H1 (cell line): ENCODE measurements around the gene PROM2. TPM values are rescaled to one million over a fixed set of nuclear protein-coding genes. Genes with fewer than 3 reads are reported as not detected.

ENCODE experiments used
- CTCF ChIA-PET: fragments of 300-600 bp; sonication (Branson Sonifier 250); formaldehyde crosslinking; loops from one replicate; lab custom pipeline; 2021; ENCODE audit not compliant: partially characterized antibody; lab: Charles Lee
- POLR2A ChIA-PET: fragments of 300-600 bp; sonication (Branson Sonifier 250); formaldehyde crosslinking; loops from one replicate; lab custom pipeline; 2021; ENCODE audit warnings: inconsistent platforms; ENCODE audit not compliant: partially characterized antibody; lab: Charles Lee
- DNase-seq, 2 experiments: peaks; one replicate each; pipeline versions ENCODE4 v3.0.0 to v3.0.0-alpha.2; 2010 to 2022; ENCODE audit warnings: low spot score in 2 of 2, low read depth in 1 of 2, mixed read lengths in 1 of 2
- FAIRE-seq: peaks from 2 replicates; lab custom pipeline; 2011; peaks lifted over from hg19 to GRCh38; lab: Jason Lieb, UNC
- H2AFZ ChIP-seq: 2 replicates; pipeline ENCODE4 v1.8.1; 2012; ENCODE audit warnings: low read length, inconsistent platforms
- H2AK5ac ChIP-seq: 2 replicates; pipeline ENCODE4 v1.6.1; 2013; ENCODE audit warnings: low read depth, low read length
- H2BK120ac ChIP-seq: replicated peaks from 2 replicates; pipeline ENCODE3; 2013; ENCODE audit warnings: low read depth, low read length, inconsistent platforms
- H2BK12ac ChIP-seq: 2 replicates; pipeline ENCODE4 v1.6.1; 2013; ENCODE audit warnings: low read depth, low read length
- H2BK15ac ChIP-seq: 2 replicates; pipeline ENCODE4 v1.6.1; 2013; ENCODE audit warnings: low read length
- H2BK20ac ChIP-seq: 2 replicates; pipeline ENCODE4 v1.6.1; 2013; ENCODE audit warnings: low read length
- H2BK5ac ChIP-seq: 2 replicates; pipeline ENCODE4 v1.6.1; 2013; ENCODE audit warnings: low read depth, low read length
- H3K14ac ChIP-seq: 2 replicates; pipeline ENCODE4 v1.6.1; 2013; ENCODE audit warnings: inconsistent platforms; ENCODE audit not compliant: insufficient read length
- H3K18ac ChIP-seq: 2 replicates; pipeline ENCODE4 v1.6.1; 2013; ENCODE audit warnings: low read length; ENCODE audit errors: extremely low read depth
- H3K23ac ChIP-seq: 2 replicates; pipeline ENCODE4 v1.6.1; 2013; ENCODE audit warnings: inconsistent platforms; ENCODE audit not compliant: insufficient read length
- H3K23me2 ChIP-seq: 2 replicates; pipeline ENCODE4 v1.6.1; 2013; ENCODE audit warnings: low read depth, low read length
- H3K27ac ChIP-seq: 2 replicates; pipeline ENCODE4 v1.6.1; 2011; ENCODE audit warnings: low read depth, low read length, inconsistent platforms
- H3K27me3 ChIP-seq, 4 experiments: replicated peaks in 1 of 4; 1 replicate in 1 of 4; 2 replicates in 3 of 4; pipeline versions ENCODE4 v1.6.1 to v1.8.1; 2011 to 2013; ENCODE audit warnings: low read length in 3 of 4, mild to moderate bottlenecking in 3 of 4, inconsistent platforms in 2 of 4, mixed read lengths in 2 of 4, moderate library complexity in 1 of 4; ENCODE audit not compliant: control insufficient read depth in 3 of 4, insufficient read depth in 3 of 4; ENCODE audit errors: extremely low read depth in 1 of 4
- H3K36me3 ChIP-seq, 4 experiments: 2 replicates each; pipeline versions ENCODE4 v1.6.1 to v1.8.1; 2011 to 2013; ENCODE audit warnings: mild to moderate bottlenecking in 4 of 4, low read length in 3 of 4, moderate library complexity in 2 of 4, control low read depth in 1 of 4, inconsistent platforms in 1 of 4; ENCODE audit not compliant: insufficient read depth in 4 of 4, control insufficient read depth in 2 of 4
- H3K4ac ChIP-seq: replicated peaks from 2 replicates; pipeline ENCODE3; 2013; ENCODE audit warnings: low read length, low read depth, mixed read lengths, inconsistent platforms; ENCODE audit not compliant: insufficient read length
- H3K4me1 ChIP-seq, 4 experiments: replicated peaks in 1 of 4; 1 replicate in 1 of 4; 2 replicates in 3 of 4; pipeline versions ENCODE4 v1.6.1 to v1.8.1; 2011 to 2013; ENCODE audit warnings: low read length in 3 of 4, inconsistent platforms in 2 of 4, mixed read lengths in 1 of 4; ENCODE audit not compliant: insufficient read depth in 4 of 4, control insufficient read depth in 3 of 4
- H3K4me2 ChIP-seq, 2 experiments: 2 replicates each; pipeline versions ENCODE4 v1.6.1 to v1.8.1; 2011 to 2013; ENCODE audit warnings: low read depth in 2 of 2, low read length in 2 of 2, control low read depth in 1 of 2, inconsistent platforms in 1 of 2, mild to moderate bottlenecking in 1 of 2; ENCODE audit not compliant: insufficient read depth in 1 of 2
- H3K4me3 ChIP-seq, 4 experiments: fragments of 200-600, 300-600 bp in 1 of 4; sonication (generic), shearing (Covaris generic), sonication (Bioruptor Twin) in 1 of 4; 2 replicates each; pipeline versions ENCODE4 v1.5.1 to v1.8.1; 2011 to 2016; ENCODE audit warnings: low read length in 4 of 4, low read depth in 3 of 4, control low read depth in 2 of 4, inconsistent platforms in 2 of 4, mild to moderate bottlenecking in 2 of 4, mixed read lengths in 1 of 4, moderate library complexity in 1 of 4; ENCODE audit not compliant: insufficient read depth in 2 of 4; ENCODE audit errors: extremely low read depth in 1 of 4
- H3K56ac ChIP-seq: replicated peaks from 2 replicates; pipeline ENCODE3; 2013; ENCODE audit warnings: low read depth, mild to moderate bottlenecking, mixed read lengths, low read length, inconsistent platforms; ENCODE audit not compliant: insufficient read length
- H3K79me1 ChIP-seq: 2 replicates; pipeline ENCODE4 v1.6.1; 2013; ENCODE audit warnings: low read depth, low read length, control low read depth
- H3K79me2 ChIP-seq, 2 experiments: 2 replicates each; pipeline versions ENCODE4 v1.6.1 to v1.8.1; 2012 to 2013; ENCODE audit warnings: low read length in 2 of 2, mild to moderate bottlenecking in 2 of 2, inconsistent platforms in 1 of 2; ENCODE audit not compliant: insufficient read depth in 2 of 2, control insufficient read depth in 1 of 2
- H3K9ac ChIP-seq, 4 experiments: replicated peaks in 1 of 4; 1 replicate in 1 of 4; 2 replicates in 3 of 4; pipeline versions ENCODE4 v1.6.1 to v1.8.1; 2011 to 2013; ENCODE audit warnings: low read depth in 3 of 4, low read length in 3 of 4, control low read depth in 2 of 4, mild to moderate bottlenecking in 2 of 4, moderate library complexity in 2 of 4, inconsistent platforms in 1 of 4; ENCODE audit errors: extremely low read depth in 1 of 4
- H3K9me3 ChIP-seq, 2 experiments: 2 replicates each; pipeline versions ENCODE4 v1.6.1 to v1.8.1; 2012 to 2013; ENCODE audit warnings: mild to moderate bottlenecking in 2 of 2, moderate library complexity in 2 of 2, control low read depth in 1 of 2, inconsistent platforms in 1 of 2, low read depth in 1 of 2, low read length in 1 of 2, mixed read lengths in 1 of 2; ENCODE audit not compliant: insufficient read depth in 2 of 2
- H4K20me1 ChIP-seq, 2 experiments: replicated peaks in 1 of 2; 2 replicates each; pipeline versions ENCODE3 to v1.8.1; 2011 to 2013; ENCODE audit warnings: inconsistent platforms in 2 of 2, low read length in 2 of 2, mild to moderate bottlenecking in 1 of 2; ENCODE audit not compliant: insufficient read depth in 2 of 2, control insufficient read depth in 1 of 2
- H4K5ac ChIP-seq: 2 replicates; pipeline ENCODE4 v1.6.1; 2013; ENCODE audit warnings: low read length, low read depth, mixed read lengths, inconsistent platforms; ENCODE audit not compliant: insufficient read length
- H4K8ac ChIP-seq: 2 replicates; pipeline ENCODE4 v1.8.0; 2013; ENCODE audit warnings: mild to moderate bottlenecking, moderate library complexity, low read length, inconsistent platforms; ENCODE audit not compliant: insufficient read depth; ENCODE audit errors: extremely low read depth
- H4K91ac ChIP-seq: replicated peaks from 2 replicates; pipeline ENCODE3; 2013; ENCODE audit warnings: low read length, mixed read lengths, inconsistent platforms; ENCODE audit not compliant: insufficient read length
- BCL11A ChIP-seq, 2 experiments: IDR thresholded peaks; one replicate each; pipeline ENCODE4 v1.6.1; 2011; ENCODE audit warnings: low read depth in 2 of 2, low read length in 2 of 2, mild to moderate bottlenecking in 2 of 2
- CBX8 ChIP-seq: fragments of 300-800, 300-1000 bp; sonication (generic); IDR thresholded peaks from 2 replicates; pipeline ENCODE4 v1.7.1; 2016; ENCODE audit warnings: low read depth, low read length, borderline replicate concordance
- EP300 ChIP-seq, 2 experiments: IDR thresholded peaks; 1 replicate in 1 of 2; 2 replicates in 1 of 2; pipeline ENCODE4 v1.6.1; 2011 to 2012; ENCODE audit warnings: low read depth in 2 of 2, low read length in 2 of 2, mild to moderate bottlenecking in 2 of 2, borderline replicate concordance in 1 of 2, inconsistent platforms in 1 of 2, moderate library complexity in 1 of 2
- GABPA ChIP-seq: IDR thresholded peaks from 2 replicates; pipeline ENCODE4 v1.6.1; 2011; ENCODE audit warnings: mild to moderate bottlenecking, low read length, moderate library complexity, borderline replicate concordance; ENCODE audit not compliant: insufficient read depth
- HDAC6 ChIP-seq: IDR thresholded peaks from one replicate; pipeline ENCODE4 v1.7.1; 2012; ENCODE audit warnings: low read depth, mild to moderate bottlenecking, inconsistent platforms, low read length, moderate library complexity
- KDM5A ChIP-seq: fragments of 200-600 bp; IDR thresholded peaks from 2 replicates; pipeline ENCODE4 v1.7.1; 2012; ENCODE audit warnings: mild to moderate bottlenecking, low read length, inconsistent platforms, mixed read lengths
- NANOG ChIP-seq: IDR thresholded peaks from 2 replicates; pipeline ENCODE4 v1.6.1; 2011; ENCODE audit warnings: low read length, low read depth, mild to moderate bottlenecking, inconsistent platforms; ENCODE audit not compliant: insufficient read depth, poor library complexity, severe bottlenecking
- POLR2AphosphoS5 ChIP-seq: IDR thresholded peaks from 2 replicates; pipeline ENCODE4 v1.6.1; 2011; ENCODE audit warnings: low read depth, low read length
- RAD21 ChIP-seq, 2 experiments: IDR thresholded peaks in 1 of 2; conservative IDR thresholded peaks in 1 of 2; 2 replicates each; pipeline ENCODE4 v1.6.1; 2011; ENCODE audit warnings: low read depth in 2 of 2, low read length in 2 of 2, improper control_type of control experiment in 1 of 2, inconsistent platforms in 1 of 2, mild to moderate bottlenecking in 1 of 2, moderate library complexity in 1 of 2
- SP2 ChIP-seq: IDR thresholded peaks from 2 replicates; pipeline ENCODE4 v1.6.1; 2012; ENCODE audit warnings: mild to moderate bottlenecking, low read length, inconsistent platforms
- SRF ChIP-seq: IDR thresholded peaks from 2 replicates; pipeline ENCODE4 v1.6.1; 2011; ENCODE audit warnings: mild to moderate bottlenecking, low read depth, low read length, moderate library complexity
- WGBS, 2 experiments: shearing (Covaris generic) in 1 of 2; methylation state at CpG; one replicate each; pipeline versions ENCODE4 v1.1.6 to v1.1.7; 2013 to 2015; ENCODE audit warnings: low lambda C conversion rate in 2 of 2, mixed read lengths in 2 of 2, inconsistent platforms in 1 of 2, low coverage in 1 of 2, missing lambda C conversion rate in 1 of 2; ENCODE audit not compliant: insufficient replicate concordance in 2 of 2, insufficient coverage in 1 of 2, insufficient read length in 1 of 2; ENCODE audit errors: extremely low coverage in 1 of 2, missing lambda C conversion rate in 1 of 2; 5-methylcytosine and 5-hydroxymethylcytosine counted together
- polyA plus RNA-seq, 7 experiments: library from polyadenylated mRNA; depleted of rRNA in 3 of 7; stranded (reverse) in 5 of 7; unstranded in 2 of 7; fragments of >200 nt in 5 of 7; fragments of 200-250 nt in 2 of 7; gene quantifications; 1 replicate in 5 of 7; 2 replicates in 1 of 7; 4 replicates in 1 of 7; pipeline versions ENCODE4 v1.2.1 to v1.2.3, GENCODE V29; 2011 to 2013; ENCODE audit warnings: missing spikeins in 2 of 7, mixed read lengths in 2 of 7
- total RNA-seq: library from RNA; stranded (reverse); fragmentation: NEBNext Ultra II Directional; extraction: Animal tissue kit (Norgen Biotek cat#: 25700); gene quantifications from 2 replicates; pipeline ENCODE4 v1.2.1, GENCODE V29; 2021

The PROM2 gene
- total and polyA plus RNA-seq, 2 of the 8 experiments (the other 6 are each of a cell fraction or from before 2014, with no cell fraction given) = 1.6 to 3.8 TPM

GRCh38 chr2:95297639-95298395 is 23.6 kb downstream of the PROM2 start:
- H3K9me3 ChIP-seq = peaks cover 58 to 100% of the 10 kb centered on the region in 2 experiments
- no peaks in the 10 kb centered on the region for H3K23me2 ChIP-seq
- H3K27ac ChIP-seq = no peak overlapping the region
- no peak for FAIRE-seq
- no peak overlapping the region for H3K9ac ChIP-seq
- no peaks in the 10 kb centered on the region for H3K79me1 ChIP-seq
- H2BK5ac ChIP-seq = no peak overlapping the region
- H2BK20ac ChIP-seq = no peak overlapping the region
- 0 out of 2 replicates have a peak overlapping the region, but pooled peaks have one; percentile 20 for H4K8ac ChIP-seq
- ChIA-PET CTCF (no interaction called here), POLR2A (no interaction called here)
- H4K91ac ChIP-seq = no peak overlapping the region
- H3K56ac ChIP-seq = no peak overlapping the region
- no peak overlapping the region for H4K5ac ChIP-seq
- no peak overlapping the region for H3K4me2 ChIP-seq
- no peak overlapping the region for H2BK120ac ChIP-seq
- H2AFZ ChIP-seq = no peak overlapping the region
- H3K4me3 ChIP-seq = no peak overlapping the region
- WGBS, 2 experiments = 73% methylated on average over 10 of the region's 11 CpGs; no CpG with 5 or more reads in 1 of the 2 experiments
- H3K27me3 ChIP-seq = no peaks in the 10 kb centered on the region
- no peak overlapping the region for H2BK15ac ChIP-seq
- H2AK5ac ChIP-seq = no peak overlapping the region
- H3K36me3 ChIP-seq = no peaks in the 10 kb centered on the region
- H3K23ac ChIP-seq = no peak overlapping the region
- H3K4me1 ChIP-seq = peaks cover 0 to 11% (median 0%) of the 10 kb centered on the region in 4 experiments; a peak in 1 of 7 replicates
- H3K4ac ChIP-seq = no peak overlapping the region
- no peak for DNase-seq
- no peak overlapping the region for H3K14ac ChIP-seq
- no peak overlapping the region for H2BK12ac ChIP-seq
- no peak overlapping the region for H3K18ac ChIP-seq
- H4K20me1 ChIP-seq = no peaks in the 10 kb centered on the region
- H3K79me2 ChIP-seq = no peaks in the 10 kb centered on the region
- TF ChIP-seq GABPA (no peak), BCL11A (IDR thresholded peaks at IDR 0.05; ENCODE audit: low read depth in 2 of 2, low read length in 2 of 2) (no peak), EP300 (IDR thresholded peaks at IDR 0.05; ENCODE audit: borderline replicate concordance in 1 of 2, low read depth in 2 of 2, low read length in 2 of 2) (no peak), POLR2AphosphoS5 (no peak), CBX8 (no peak), SRF (no peak), SP2 (no peak), RAD21 (IDR thresholded peaks at IDR 0.05 in 1 of 2, conservative IDR thresholded peaks at IDR 0.05 in 1 of 2; ENCODE audit: low read depth in 2 of 2, low read length in 2 of 2) (no peak), KDM5A (no peak), NANOG (no peak), HDAC6 (no peak)
